ENCODE data around the gene WFDC12.

WFDC12 gene

DNA sequence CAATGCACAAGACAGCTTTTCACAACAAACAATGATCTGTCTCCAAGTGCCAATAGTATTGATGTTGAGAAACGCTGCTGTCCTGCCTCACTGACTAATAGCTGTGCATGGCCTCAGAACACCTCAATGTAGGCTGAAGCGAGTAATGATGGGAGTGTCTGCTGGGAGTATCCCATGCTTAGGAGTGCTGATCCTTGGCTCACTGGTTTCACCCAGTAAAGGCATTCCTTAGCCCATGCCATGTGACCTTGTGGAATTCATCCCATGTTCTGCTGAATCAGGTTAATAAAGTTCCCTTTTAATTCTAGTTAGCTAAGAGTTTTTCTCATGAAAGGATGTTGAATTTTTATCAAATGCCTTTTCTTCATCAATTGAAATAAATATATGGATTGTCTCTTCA is 3.8 kb upstream of the WFDC12 start:
- TF ChIP-seq, protein P1, sequence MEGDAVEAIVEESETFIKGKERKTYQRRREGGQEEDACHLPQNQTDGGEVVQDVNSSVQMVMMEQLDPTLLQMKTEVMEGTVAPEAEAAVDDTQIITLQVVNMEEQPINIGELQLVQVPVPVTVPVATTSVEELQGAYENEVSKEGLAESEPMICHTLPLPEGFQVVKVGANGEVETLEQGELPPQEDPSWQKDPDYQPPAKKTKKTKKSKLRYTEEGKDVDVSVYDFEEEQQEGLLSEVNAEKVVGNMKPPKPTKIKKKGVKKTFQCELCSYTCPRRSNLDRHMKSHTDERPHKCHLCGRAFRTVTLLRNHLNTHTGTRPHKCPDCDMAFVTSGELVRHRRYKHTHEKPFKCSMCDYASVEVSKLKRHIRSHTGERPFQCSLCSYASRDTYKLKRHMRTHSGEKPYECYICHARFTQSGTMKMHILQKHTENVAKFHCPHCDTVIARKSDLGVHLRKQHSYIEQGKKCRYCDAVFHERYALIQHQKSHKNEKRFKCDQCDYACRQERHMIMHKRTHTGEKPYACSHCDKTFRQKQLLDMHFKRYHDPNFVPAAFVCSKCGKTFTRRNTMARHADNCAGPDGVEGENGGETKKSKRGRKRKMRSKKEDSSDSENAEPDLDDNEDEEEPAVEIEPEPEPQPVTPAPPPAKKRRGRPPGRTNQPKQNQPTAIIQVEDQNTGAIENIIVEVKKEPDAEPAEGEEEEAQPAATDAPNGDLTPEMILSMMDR (IDR thresholded peaks at IDR 0.05; ENCODE audit: extremely low read depth, missing control alignments), result no peak
- no peak for DNase-seq (ENCODE audit: low spot score)

DNA sequence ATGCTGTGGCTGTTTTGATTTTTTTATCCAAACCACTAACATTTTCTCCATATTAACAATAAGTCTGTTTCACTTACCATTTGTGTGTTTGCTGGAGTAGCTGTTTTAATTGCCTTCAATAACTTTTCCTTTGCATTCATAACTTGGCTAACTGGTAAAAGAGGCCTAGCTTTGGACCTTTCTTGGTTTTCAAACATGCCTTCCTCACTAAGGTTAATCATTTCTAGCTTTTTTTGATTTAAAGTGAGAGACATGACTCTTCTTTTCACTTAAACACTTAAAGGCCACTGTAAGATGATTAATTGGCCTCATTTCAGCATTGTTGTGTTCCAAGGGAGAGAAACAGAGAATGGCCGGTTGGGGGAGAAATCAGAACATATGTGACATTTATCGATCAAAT is 2.9 kb downstream of the WFDC12 start:
- TF ChIP-seq, protein P1 (IDR thresholded peaks at IDR 0.05; ENCODE audit: extremely low read depth, missing control alignments), result no peak
- DNase-seq (ENCODE audit: low spot score), result no peak

DNA sequence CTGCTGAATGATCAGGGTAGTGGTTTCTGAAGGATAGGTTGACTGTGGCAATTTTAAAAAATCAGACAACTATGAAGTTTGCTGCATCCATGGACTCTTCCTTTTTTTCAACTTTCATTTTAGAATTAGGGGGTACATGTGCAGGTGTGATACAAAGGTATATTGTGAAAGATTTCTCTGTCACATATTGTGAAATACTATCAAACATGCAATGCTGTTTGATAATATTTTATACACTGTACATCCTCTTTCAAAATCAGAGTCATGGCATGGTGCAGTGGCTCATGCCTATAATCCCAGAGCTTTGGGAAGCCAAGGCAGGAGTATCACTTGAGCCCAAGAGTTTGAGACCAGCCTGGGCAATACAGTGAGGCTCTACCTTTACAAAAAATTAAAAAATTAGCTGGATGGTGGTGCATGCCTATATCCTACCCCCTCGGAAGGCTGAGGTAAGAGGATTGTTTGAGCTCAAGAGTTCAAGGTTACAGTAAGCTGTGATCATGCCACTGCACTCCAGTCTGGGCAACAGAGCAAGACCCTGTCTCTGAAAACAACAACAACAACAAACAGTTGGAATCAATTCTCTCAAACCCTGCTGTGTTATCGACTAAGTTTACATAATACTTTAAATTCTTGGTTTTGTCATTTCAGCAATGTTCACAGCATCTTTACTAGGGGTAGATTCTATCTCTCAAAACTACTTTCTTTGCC is 4.6 kb downstream of the WFDC12 start:
- TF ChIP-seq, protein P1 (IDR thresholded peaks at IDR 0.05; ENCODE audit: extremely low read depth, missing control alignments), result no peak
- DNase-seq (ENCODE audit: low spot score), result no peak

GRCh38 chr20:45118028-45118427 is 6.2 kb downstream of the WFDC12 start:
- TF ChIP-seq, protein P1 (IDR thresholded peaks at IDR 0.05; ENCODE audit: extremely low read depth, missing control alignments), result no peak
- DNase-seq (ENCODE audit: low spot score), result no peak

- TF ChIP-seq, protein P1 (IDR thresholded peaks at IDR 0.05; ENCODE audit: extremely low read depth, missing control alignments), result no peak
- DNase-seq (ENCODE audit: low spot score), result no peak
Observed at GRCh38 chr20:45117581-45117980, 6.7 kb downstream of the WFDC12 start.

GRCh38 chr20:45115829-45116228 is 8.4 kb downstream of the WFDC12 start:
- TF ChIP-seq, protein P1 (IDR thresholded peaks at IDR 0.05; ENCODE audit: extremely low read depth, missing control alignments), result no peak
- DNase-seq (ENCODE audit: low spot score), result no peak

DNA sequence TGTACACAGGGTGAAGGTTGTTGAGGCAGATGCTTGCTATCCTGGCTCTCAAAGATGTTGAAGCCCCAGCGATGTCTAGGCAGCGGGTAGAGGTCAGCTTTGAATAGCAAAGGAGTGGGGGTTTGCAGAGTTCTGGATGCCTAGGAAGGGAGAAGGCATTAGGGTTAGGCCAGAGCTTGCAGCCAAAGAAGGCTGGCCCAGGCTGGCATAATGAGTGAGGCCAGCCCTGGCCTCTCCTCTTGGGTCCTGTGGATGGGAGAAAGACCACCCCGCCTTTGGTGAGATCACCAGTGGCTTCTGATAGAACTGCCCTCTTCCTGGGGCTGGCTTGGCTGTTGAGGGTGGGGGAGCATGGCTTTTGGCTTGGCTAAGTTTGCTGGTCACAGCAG is 8.9 kb downstream of the WFDC12 start:
- peak; percentile 4 for DNase-seq (ENCODE audit: low spot score)
- TF ChIP-seq, protein P1 (IDR thresholded peaks at IDR 0.05; ENCODE audit: extremely low read depth, missing control alignments), result no peak

Measured in GM20000 (cell line).